Naive thymus-derived CD8-positive, alpha-beta T cell (primary cell): ENCODE measurements around the gene CACNA1D. TPM values are rescaled to one million over a fixed set of nuclear protein-coding genes. Genes with fewer than 3 reads are reported as not detected.

ENCODE experiments used
- ATAC-seq, 2 donors: fragments of 150-1000 bp; cut with Tn5 transposase in 1 of 2; sonication (Bioruptor Pico), chemical (Tn5 transposase) in 1 of 2; 1 replicate in 1 of 2; 2 replicates in 1 of 2; pipeline ENCODE4 v1.10.0; 2021; ENCODE audit warnings: mild to moderate bottlenecking in 2 of 2, moderate library complexity in 2 of 2
- POLR2A ChIA-PET: fragments of 350-600 bp; sonication (Branson Sonifier 250); formaldehyde crosslinking; loops from one replicate; lab custom pipeline; 2021; ENCODE audit warnings: antibody characterized with exemption; lab: Charles Lee
- DNase-seq, 10 donors: peaks; one replicate each; pipeline versions ENCODE4 v3.0.0 to v3.0.0-alpha.2; 2020 to 2022
- H3K27ac Mint-ChIP-seq, 10 donors: one replicate each; pipeline ENCODE4 v1.8.0; 2020 to 2022; ENCODE audit warnings: mild to moderate bottlenecking in 10 of 10, mixed read lengths in 10 of 10, moderate library complexity in 4 of 10, inconsistent platforms in 1 of 10
- H3K27me3 Mint-ChIP-seq, 5 donors: one replicate each; pipeline ENCODE4 v1.8.0; 2021 to 2022; ENCODE audit warnings: mixed read lengths in 5 of 5
- H3K36me3 Mint-ChIP-seq, 3 donors: one replicate each; pipeline ENCODE4 v1.8.0; 2020 to 2022; ENCODE audit warnings: mixed read lengths in 3 of 3, mild to moderate bottlenecking in 2 of 3, inconsistent platforms in 1 of 3
- H3K4me1 Mint-ChIP-seq, 4 donors: one replicate each; pipeline ENCODE4 v1.8.0; 2021 to 2022; ENCODE audit warnings: mixed read lengths in 4 of 4
- H3K4me3 Mint-ChIP-seq, 10 donors: one replicate each; pipeline ENCODE4 v1.8.0; 2020 to 2022; ENCODE audit warnings: mild to moderate bottlenecking in 10 of 10, mixed read lengths in 10 of 10, moderate library complexity in 6 of 10, inconsistent platforms in 1 of 10
- H3K9me3 Mint-ChIP-seq, 9 donors: one replicate each; pipeline ENCODE4 v1.8.0; 2020 to 2022; ENCODE audit warnings: mixed read lengths in 9 of 9, mild to moderate bottlenecking in 3 of 9, inconsistent platforms in 1 of 9, moderate library complexity in 1 of 9
- polyA plus RNA-seq, 3 donors: library from polyadenylated mRNA; unstranded; fragments of 300-500 nt; fragmentation: Illumina TruSeq; gene quantifications; one replicate each; pipeline ENCODE4 v1.2.3, GENCODE V29; 2021
- total RNA-seq, 8 experiments: library from RNA in 2 of 8; stranded (reverse) in 2 of 8; gene quantifications; one replicate each; pipeline ENCODE4 v1.2.3 and lab custom pipeline; 2021 to 2026

CACNA1D gene
- total and polyA plus RNA-seq, 5 experiments from 2014 or later = not detected

DNA sequence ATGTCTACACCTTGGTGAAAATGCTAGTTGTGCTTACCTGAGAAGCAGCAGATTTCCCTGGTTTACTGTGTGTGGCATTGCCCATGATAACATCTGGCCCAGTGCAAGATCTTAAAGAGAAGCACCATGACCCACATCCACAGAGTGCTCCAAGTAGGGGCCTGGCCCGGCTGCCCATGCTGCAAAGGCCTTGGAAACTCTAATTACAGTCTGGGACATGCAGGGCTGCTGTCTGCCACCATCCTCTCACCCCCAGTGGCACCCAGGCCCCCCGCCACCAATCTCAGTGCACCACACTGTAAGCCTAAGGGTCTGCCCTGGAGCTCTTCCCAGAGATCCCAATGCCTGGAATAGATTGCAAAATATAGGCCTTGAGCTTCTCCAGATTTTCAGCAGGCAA lies 219.2 kb downstream of the CACNA1D start:
- Mint-ChIP-seq H3K27me3 (peaks cover 0 to 5% (median 0%) of the 10 kb centered on the region in 5 donors), H3K27ac (no peak overlapping the region), H3K4me3 (no peak overlapping the region), H3K4me1 (peaks cover 0 to 3% (median under 1%) of the 10 kb centered on the region in 4 donors), H3K9me3 (no peaks in the 10 kb centered on the region), H3K36me3 (no peaks in the 10 kb centered on the region)
- POLR2A ChIA-PET = no interaction called here
- no peak for ATAC-seq
- no peak for DNase-seq

- Mint-ChIP-seq H3K27me3 (peaks cover 0 to 9% (median 4%) of the 10 kb centered on the region in 5 donors), H3K27ac (no peak overlapping the region), H3K9me3 (no peaks in the 10 kb centered on the region), H3K4me3 (no peak overlapping the region), H3K36me3 (no peaks in the 10 kb centered on the region), H3K4me1 (no peaks in the 10 kb centered on the region)
- no peak for ATAC-seq
- POLR2A ChIA-PET = no interaction called here
- no peak for DNase-seq
These were observed 221.5 kb downstream of the CACNA1D start for GRCh38 chr3:53715815-53716483.

DNA sequence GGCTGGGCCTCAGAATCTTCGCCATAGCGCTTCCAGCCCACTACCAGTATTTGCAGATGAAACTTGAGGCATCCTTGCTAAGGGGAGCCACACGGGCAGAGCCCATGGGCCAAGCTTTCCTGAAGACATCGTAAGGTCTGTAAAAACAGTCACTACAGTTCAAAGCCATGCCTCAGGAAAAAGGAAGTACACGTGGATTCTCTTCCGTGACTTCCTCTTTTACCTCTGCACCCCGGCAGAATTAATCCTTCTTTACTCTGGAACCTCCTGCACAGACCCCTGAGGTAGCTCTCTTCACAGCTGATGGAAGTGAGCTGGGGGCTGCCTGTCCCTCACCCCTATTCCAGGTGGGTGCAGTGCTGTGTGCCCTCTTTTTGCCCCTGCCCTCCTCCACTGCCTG lies 222.6 kb downstream of the CACNA1D start:
- H3K9me3 Mint-ChIP-seq = no peaks in the 10 kb centered on the region
- POLR2A ChIA-PET = no interaction called here
- ATAC-seq = no peak
- peaks cover 0 to 12% (median 4%) of the 10 kb centered on the region in 5 donors for H3K27me3 Mint-ChIP-seq
- no peak for DNase-seq
- no peaks in the 10 kb centered on the region for H3K36me3 Mint-ChIP-seq
- H3K27ac Mint-ChIP-seq = no peak overlapping the region
- H3K4me1 Mint-ChIP-seq = no peaks in the 10 kb centered on the region
- H3K4me3 Mint-ChIP-seq = no peak overlapping the region

GRCh38 chr3:53718462-53718861 lies 224.1 kb downstream of the CACNA1D start:
- Mint-ChIP-seq H3K4me1 (no peaks in the 10 kb centered on the region), H3K9me3 (no peaks in the 10 kb centered on the region), H3K4me3 (no peak overlapping the region), H3K27ac (no peak overlapping the region), H3K27me3 (peaks cover 0 to 27% (median 5%) of the 10 kb centered on the region in 5 donors), H3K36me3 (no peaks in the 10 kb centered on the region)
- ATAC-seq (no peak), DNase-seq (no peak)
- POLR2A ChIA-PET = no interaction called here

DNA sequence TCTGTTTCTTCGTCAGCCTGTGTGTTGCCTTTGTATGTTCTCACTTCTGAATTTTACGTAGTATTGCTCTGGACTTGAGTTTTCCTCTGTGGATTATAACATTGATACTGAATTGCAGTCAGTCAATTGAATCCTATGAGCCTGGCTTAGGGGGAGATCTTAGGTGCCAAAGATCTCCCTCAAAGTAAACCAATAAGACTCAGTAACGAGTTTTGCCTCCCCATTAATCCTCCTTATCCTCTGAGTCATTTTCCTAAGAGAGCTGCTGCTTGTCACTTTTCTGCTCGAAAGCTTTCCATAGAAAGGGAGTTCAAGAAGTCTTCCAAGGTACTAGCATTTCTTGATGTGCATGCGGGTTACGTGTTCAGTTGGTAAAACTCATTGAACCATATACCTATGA lies 225.4 kb downstream of the CACNA1D start:
- H3K27ac Mint-ChIP-seq = no peak overlapping the region
- ATAC-seq (no peak), DNase-seq (no peak)
- POLR2A ChIA-PET = no interaction called here
- H3K4me1 Mint-ChIP-seq = no peaks in the 10 kb centered on the region
- no peaks in the 10 kb centered on the region for H3K36me3 Mint-ChIP-seq
- H3K4me3 Mint-ChIP-seq = no peak overlapping the region
- H3K9me3 Mint-ChIP-seq = no peaks in the 10 kb centered on the region
- H3K27me3 Mint-ChIP-seq = peaks cover 2 to 40% (median 12%) of the 10 kb centered on the region in 5 donors

DNA sequence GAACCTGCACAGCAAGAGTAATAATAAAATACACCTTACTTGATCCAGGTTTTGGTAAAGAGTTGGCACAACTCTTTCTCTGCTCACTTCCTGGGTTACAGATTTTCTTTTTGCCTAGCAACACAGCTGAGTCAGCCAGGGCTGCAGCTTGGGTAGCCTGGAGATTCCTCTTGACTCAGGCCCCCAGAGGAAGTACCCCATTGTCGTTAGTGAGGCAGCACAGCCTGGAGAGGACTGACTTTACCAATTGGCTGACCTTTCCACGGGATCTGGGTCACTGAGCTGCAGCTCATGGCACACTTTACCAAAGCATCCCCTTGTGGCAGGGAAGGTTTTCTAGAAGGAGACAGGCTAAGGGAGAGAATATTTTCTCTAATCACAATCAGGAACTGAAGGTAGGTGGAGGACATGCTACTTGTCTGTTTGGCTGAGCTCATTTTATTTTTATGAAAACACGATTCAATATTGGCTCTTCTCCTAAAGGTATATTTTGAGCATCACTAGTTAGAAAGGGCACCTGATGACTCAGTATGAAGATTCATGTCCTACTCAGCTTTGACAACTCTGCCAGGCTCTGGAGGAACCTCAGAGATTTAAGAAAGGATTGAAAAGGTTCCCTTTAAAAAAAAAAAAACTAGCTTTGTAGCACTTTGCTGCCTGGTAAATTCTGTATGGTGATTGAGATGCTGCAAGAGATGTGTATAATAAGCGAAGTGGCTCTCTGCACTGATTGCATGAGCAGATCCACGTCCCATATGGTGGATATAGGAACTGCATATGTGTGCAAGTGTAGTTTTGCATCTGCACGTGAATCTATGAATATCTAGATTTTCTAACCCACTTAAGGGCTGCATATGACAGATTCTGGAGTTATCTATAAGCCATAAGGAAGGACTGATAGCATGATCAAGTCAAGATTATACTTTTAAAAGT lies 227.0 kb downstream of the CACNA1D start:
- no peaks in the 10 kb centered on the region for H3K9me3 Mint-ChIP-seq
- no peaks in the 10 kb centered on the region for H3K36me3 Mint-ChIP-seq
- H3K4me3 Mint-ChIP-seq = no peak overlapping the region
- DNase-seq = no peak
- H3K27me3 Mint-ChIP-seq = peaks cover 5 to 54% (median 12%) of the 10 kb centered on the region in 5 donors
- POLR2A ChIA-PET = no interaction called here
- no peaks in the 10 kb centered on the region for H3K4me1 Mint-ChIP-seq
- ATAC-seq = no peak
- H3K27ac Mint-ChIP-seq = no peak overlapping the region

DNA sequence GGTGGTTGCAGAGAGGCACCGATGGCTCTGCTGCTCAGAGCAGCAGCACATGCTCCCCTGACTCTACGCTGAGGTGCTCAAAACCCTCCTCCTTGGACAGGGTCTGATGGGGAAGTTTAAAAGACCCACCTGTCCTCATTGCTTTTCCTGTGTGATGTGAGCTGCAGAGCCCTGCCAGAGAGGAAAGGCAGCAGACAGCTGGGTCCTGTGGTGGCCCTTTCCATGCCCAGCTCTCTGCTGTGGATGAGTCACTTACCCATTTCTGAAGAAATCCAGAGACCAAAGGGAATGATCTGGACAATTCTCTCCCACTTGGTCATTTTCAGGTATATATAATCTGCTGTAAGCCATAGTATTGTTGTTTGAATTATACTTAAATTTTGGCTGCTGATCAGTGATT lies 230.2 kb downstream of the CACNA1D start:
- Mint-ChIP-seq H3K4me3 (no peak overlapping the region), H3K36me3 (no peaks in the 10 kb centered on the region), H3K27ac (no peak overlapping the region), H3K27me3 (peaks cover 4 to 71% (median 18%) of the 10 kb centered on the region in 5 donors), H3K4me1 (no peaks in the 10 kb centered on the region), H3K9me3 (no peaks in the 10 kb centered on the region)
- DNase-seq (no peak), ATAC-seq (no peak)
- POLR2A ChIA-PET = no interaction called here

DNA sequence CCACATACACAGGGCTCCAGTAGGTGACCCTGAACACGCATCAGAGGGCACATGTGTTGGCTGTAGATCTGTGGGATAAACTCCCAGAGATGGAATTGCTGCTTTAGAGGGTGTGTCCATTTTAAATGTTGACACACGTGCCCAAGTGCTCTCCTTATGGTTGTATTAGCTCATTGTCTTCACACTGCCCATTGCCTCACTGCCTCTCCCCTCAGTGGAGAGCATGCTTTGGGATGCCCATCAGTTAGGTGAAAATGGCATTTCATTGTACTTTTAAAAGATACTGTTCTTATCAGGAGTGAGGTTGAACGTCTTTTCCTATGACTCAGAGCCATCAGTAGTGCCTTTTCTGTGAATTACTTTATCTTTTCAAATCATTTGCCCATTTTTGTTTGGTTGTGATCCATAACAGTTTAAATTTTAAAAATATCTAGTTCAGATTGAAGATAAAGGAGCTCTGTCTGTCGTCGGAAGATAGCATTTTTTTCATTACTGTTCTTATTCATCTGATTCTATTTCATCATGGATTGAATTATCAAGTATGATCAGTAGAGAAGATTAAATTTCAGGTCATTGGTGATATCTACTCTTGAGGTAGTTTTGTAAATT lies 231.1 kb downstream of the CACNA1D start:
- Mint-ChIP-seq H3K36me3 (no peaks in the 10 kb centered on the region), H3K4me3 (no peak overlapping the region), H3K27me3 (peaks cover 2 to 75% (median 17%) of the 10 kb centered on the region in 5 donors), H3K9me3 (no peaks in the 10 kb centered on the region), H3K4me1 (no peaks in the 10 kb centered on the region), H3K27ac (no peak overlapping the region)
- ATAC-seq = no peak
- no peak for DNase-seq
- POLR2A ChIA-PET = no interaction called here

DNA sequence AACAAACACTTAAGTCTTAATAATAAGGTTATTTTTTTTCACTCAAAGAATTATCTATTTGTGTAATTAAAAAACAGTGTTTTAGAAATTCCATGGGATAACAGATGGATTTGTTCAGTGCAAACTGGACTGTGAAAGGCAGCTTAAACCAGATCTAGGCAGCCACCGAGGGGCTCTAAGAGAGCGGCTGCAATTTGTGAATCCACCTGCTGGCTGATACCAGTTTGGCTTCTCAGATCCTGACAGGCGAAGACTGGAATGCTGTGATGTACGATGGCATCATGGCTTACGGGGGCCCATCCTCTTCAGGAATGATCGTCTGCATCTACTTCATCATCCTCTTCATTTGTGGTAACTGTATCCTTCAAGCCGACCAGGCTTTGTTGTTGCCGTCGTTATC lies 232.2 kb downstream of the CACNA1D start:
- H3K9me3 Mint-ChIP-seq = no peaks in the 10 kb centered on the region
- ATAC-seq (no peak), DNase-seq (no peak)
- no peaks in the 10 kb centered on the region for H3K4me1 Mint-ChIP-seq
- H3K36me3 Mint-ChIP-seq = no peaks in the 10 kb centered on the region
- H3K27me3 Mint-ChIP-seq = peaks cover 2 to 77% (median 18%) of the 10 kb centered on the region in 5 donors
- POLR2A ChIA-PET = no interaction called here
- no peak overlapping the region for H3K27ac Mint-ChIP-seq
- H3K4me3 Mint-ChIP-seq = no peak overlapping the region

DNA sequence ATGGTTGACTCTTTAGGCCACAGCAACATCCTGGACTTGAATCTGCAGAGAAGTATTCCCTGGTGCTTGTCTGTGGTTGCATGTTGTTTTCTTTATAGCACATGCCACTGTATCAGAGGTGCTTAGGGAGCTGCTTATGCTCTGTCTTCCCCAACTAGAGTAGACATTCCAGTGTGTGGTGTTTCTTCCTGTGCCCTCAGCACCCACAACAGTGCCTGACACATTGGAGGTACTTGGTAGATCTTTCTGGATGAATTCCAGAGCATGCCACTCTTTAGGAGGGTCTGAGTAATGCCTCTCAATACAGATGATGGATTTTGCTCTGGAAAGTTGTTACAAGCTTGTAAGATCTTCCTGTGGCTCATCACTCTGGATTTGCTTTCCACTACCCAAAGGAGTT lies 234.2 kb downstream of the CACNA1D start:
- Mint-ChIP-seq H3K4me3 (no peak overlapping the region), H3K9me3 (no peaks in the 10 kb centered on the region), H3K27ac (no peak overlapping the region), H3K4me1 (no peaks in the 10 kb centered on the region), H3K27me3 (peaks cover 2 to 64% (median 17%) of the 10 kb centered on the region in 5 donors), H3K36me3 (no peaks in the 10 kb centered on the region)
- no peak for ATAC-seq
- POLR2A ChIA-PET = no interaction called here
- no peak for DNase-seq

DNA sequence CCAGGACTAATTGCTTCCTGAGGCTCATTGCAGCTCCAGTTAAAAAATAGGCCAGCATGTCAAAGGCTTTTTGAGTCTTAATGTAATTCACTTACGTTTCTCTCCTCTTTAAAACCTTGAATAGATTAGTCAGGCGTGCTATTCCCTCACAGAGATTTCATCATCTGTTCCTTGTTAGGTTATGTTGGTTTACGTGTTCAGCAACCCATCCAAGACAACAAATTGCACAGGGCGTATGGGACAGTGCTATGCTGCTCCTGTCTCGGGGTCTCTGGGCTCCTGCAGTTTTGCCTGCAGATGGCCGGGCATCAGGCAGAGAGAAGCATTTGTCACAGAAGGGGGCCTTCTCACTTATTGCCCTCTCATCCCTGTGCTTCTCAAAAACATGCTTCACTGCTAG lies 234.7 kb downstream of the CACNA1D start:
- H3K4me3 Mint-ChIP-seq = no peak overlapping the region
- H3K27ac Mint-ChIP-seq = no peak overlapping the region
- H3K9me3 Mint-ChIP-seq = no peaks in the 10 kb centered on the region
- H3K36me3 Mint-ChIP-seq = no peaks in the 10 kb centered on the region
- POLR2A ChIA-PET = no interaction called here
- no peak for DNase-seq
- H3K4me1 Mint-ChIP-seq = no peaks in the 10 kb centered on the region
- peaks cover 2 to 59% (median 17%) of the 10 kb centered on the region in 5 donors for H3K27me3 Mint-ChIP-seq
- ATAC-seq = no peak

DNA sequence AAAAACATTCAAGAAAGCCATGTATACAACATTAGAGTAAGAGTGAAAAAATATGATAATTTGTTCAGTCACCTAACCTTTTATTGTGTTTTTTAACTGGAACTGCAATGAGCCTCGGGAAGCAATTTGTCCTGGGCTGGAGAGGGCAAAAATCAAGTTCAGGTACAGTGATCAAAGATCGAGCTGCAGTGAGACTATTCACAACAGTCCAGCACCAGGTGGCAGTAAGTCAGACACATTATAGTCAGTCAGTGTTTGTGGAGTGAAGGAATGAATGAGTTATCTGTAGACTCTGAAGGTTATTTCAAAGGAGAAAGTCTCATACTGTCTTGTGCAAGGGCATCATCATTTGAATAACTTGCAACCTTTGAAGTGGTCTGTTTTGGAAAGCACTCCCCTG lies 235.2 kb downstream of the CACNA1D start:
- POLR2A ChIA-PET = no interaction called here
- H3K27ac Mint-ChIP-seq = no peak overlapping the region
- H3K36me3 Mint-ChIP-seq = no peaks in the 10 kb centered on the region
- no peak overlapping the region for H3K4me3 Mint-ChIP-seq
- ATAC-seq (no peak), DNase-seq (no peak)
- H3K4me1 Mint-ChIP-seq = no peaks in the 10 kb centered on the region
- H3K27me3 Mint-ChIP-seq = peaks cover 2 to 54% (median 17%) of the 10 kb centered on the region in 5 donors
- no peaks in the 10 kb centered on the region for H3K9me3 Mint-ChIP-seq

DNA sequence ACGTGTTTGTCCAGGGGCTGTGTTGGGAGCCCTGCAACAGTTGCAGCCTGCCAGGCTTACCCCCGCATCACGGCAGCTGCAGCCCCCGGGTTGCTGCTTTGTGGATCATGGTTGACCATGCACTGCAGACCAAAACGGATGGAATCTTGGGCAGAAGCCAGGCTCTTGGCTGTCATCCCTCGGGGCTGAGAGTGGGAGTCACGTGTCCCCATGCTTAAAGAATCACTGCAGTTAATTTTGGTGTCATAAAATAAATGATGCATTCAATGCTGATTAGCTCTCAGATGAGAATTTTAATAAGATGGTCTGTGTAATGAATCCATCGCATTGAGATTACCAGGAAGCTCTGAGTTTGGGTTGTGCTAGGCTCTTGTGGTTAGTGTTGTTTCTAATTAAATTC lies 236.2 kb downstream of the CACNA1D start:
- Mint-ChIP-seq H3K36me3 (no peaks in the 10 kb centered on the region), H3K9me3 (no peaks in the 10 kb centered on the region), H3K27me3 (peaks cover 2 to 44% (median 17%) of the 10 kb centered on the region in 5 donors), H3K4me1 (no peaks in the 10 kb centered on the region), H3K4me3 (no peak overlapping the region), H3K27ac (no peak overlapping the region)
- ATAC-seq (no peak), DNase-seq (no peak)
- POLR2A ChIA-PET = no interaction called here
